Stomach smooth muscle (tissue), 2 donors: Measurements from ENCODE around the gene RASSF8.

ENCODE experiments used
- H3K27ac ChIP-seq: one replicate; pipeline ENCODE4 v1.7.0; 2013; ENCODE audit warnings: mild to moderate bottlenecking, low read length, inconsistent platforms
- H3K27me3 ChIP-seq, 2 donors: one replicate each; pipeline ENCODE4 v1.7.0; 2013; ENCODE audit warnings: low read length in 2 of 2; ENCODE audit not compliant: insufficient read depth in 2 of 2, control insufficient read depth in 1 of 2
- H3K36me3 ChIP-seq, 2 donors: one replicate each; pipeline ENCODE4 v1.7.0; 2013; ENCODE audit warnings: low read length in 2 of 2; ENCODE audit not compliant: control insufficient read depth in 2 of 2, insufficient read depth in 2 of 2
- H3K4me1 ChIP-seq: one replicate; pipeline ENCODE4 v1.7.0; 2013; ENCODE audit warnings: low read length; ENCODE audit not compliant: control insufficient read depth, insufficient read depth
- H3K4me3 ChIP-seq, 2 donors: one replicate each; pipeline ENCODE4 v1.7.0; 2013; ENCODE audit warnings: low read length in 2 of 2
- H3K9ac ChIP-seq, 2 donors: one replicate each; pipeline ENCODE4 v1.7.0; 2013; ENCODE audit warnings: low read length in 2 of 2, mild to moderate bottlenecking in 1 of 2
- H3K9me3 ChIP-seq, 2 donors: one replicate each; pipeline ENCODE4 v1.7.0; 2013; ENCODE audit warnings: low read length in 2 of 2; ENCODE audit not compliant: control insufficient read depth in 2 of 2
- donor health status: healthy.
- donor health status: Pancreatic carcinoma.

The RASSF8 gene

GRCh38 chr12:25938581-25938980 lies 19.9 kb upstream of the RASSF8 start:
- H3K27ac ChIP-seq: no peak overlapping the region
- H3K27me3 ChIP-seq: no peaks in the 10 kb centered on the region
- H3K4me3 ChIP-seq: no peak overlapping the region
- H3K36me3 ChIP-seq: no peaks in the 10 kb centered on the region
- H3K9ac ChIP-seq: no peak overlapping the region
- H3K4me1 ChIP-seq: no peaks in the 10 kb centered on the region
- H3K9me3 ChIP-seq: no peaks in the 10 kb centered on the region

GRCh38 chr12:25939606-25940005 lies 18.9 kb upstream of the RASSF8 start:
- Histone ChIP-seq H3K27ac (no peak overlapping the region), H3K9me3 (no peaks in the 10 kb centered on the region), H3K4me1 (no peaks in the 10 kb centered on the region), H3K36me3 (no peaks in the 10 kb centered on the region), H3K9ac (no peak overlapping the region), H3K4me3 (no peak overlapping the region), H3K27me3 (no peaks in the 10 kb centered on the region)

DNA sequence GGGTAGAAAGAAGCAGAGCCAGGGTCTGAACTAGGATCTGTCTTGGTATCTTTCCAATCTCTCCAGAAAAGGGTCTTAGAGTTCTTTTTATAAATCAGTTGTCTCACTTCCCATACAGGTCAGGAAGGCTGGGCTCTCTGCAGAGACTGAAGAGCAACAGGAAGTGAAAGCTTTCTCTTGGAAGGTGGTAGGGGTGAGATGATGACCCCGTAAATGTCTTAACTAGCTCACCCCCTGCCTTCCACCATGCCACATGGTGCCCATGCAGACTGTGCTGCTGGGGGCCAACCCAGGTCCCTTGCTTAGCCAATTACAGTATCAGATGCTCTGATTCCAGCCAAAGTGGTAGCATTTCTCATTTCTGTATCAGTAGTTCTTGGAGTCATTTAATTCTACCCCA lies 17.6 kb upstream of the RASSF8 start:
- no peaks in the 10 kb centered on the region for H3K4me1 ChIP-seq
- no peak overlapping the region for H3K27ac ChIP-seq
- peaks cover 0 to 4% of the 10 kb centered on the region in 2 donors for H3K36me3 ChIP-seq
- no peaks in the 10 kb centered on the region for H3K27me3 ChIP-seq
- H3K9ac ChIP-seq: no peak overlapping the region
- no peak overlapping the region for H3K4me3 ChIP-seq
- H3K9me3 ChIP-seq: no peaks in the 10 kb centered on the region

- Histone ChIP-seq H3K27ac (no peak overlapping the region), H3K4me1 (no peaks in the 10 kb centered on the region), H3K9me3 (no peaks in the 10 kb centered on the region), H3K9ac (no peak overlapping the region), H3K36me3 (peaks cover 0 to 4% of the 10 kb centered on the region in 2 donors), H3K27me3 (no peaks in the 10 kb centered on the region), H3K4me3 (no peak overlapping the region)
Measured at GRCh38 chr12:25942709-25943108, 15.8 kb upstream of the RASSF8 start.

DNA sequence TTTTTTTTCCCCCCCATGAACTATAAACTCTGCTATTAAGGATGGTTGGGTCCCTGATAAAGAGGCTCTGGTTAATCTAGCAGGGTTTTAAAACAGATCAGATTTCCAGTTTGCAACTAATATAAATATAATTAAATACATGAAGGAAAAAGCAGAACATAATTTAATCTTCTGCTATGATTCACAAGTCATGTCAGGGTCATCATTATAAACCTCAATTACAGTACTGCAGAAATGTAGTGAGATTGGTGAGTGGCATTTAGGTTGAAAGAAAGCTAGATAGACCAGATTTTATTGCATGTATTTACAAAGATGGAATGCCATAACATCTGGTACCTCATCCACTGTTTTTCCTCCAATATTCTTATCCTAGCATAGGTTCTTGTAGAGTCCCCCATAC lies 14.5 kb upstream of the RASSF8 start:
- H3K27ac ChIP-seq: no peak overlapping the region
- H3K9ac ChIP-seq: no peak overlapping the region
- H3K4me1 ChIP-seq: no peaks in the 10 kb centered on the region
- H3K9me3 ChIP-seq: no peaks in the 10 kb centered on the region
- H3K4me3 ChIP-seq: no peak overlapping the region
- H3K27me3 ChIP-seq: no peaks in the 10 kb centered on the region
- peaks cover 0 to 4% of the 10 kb centered on the region in 2 donors for H3K36me3 ChIP-seq

DNA sequence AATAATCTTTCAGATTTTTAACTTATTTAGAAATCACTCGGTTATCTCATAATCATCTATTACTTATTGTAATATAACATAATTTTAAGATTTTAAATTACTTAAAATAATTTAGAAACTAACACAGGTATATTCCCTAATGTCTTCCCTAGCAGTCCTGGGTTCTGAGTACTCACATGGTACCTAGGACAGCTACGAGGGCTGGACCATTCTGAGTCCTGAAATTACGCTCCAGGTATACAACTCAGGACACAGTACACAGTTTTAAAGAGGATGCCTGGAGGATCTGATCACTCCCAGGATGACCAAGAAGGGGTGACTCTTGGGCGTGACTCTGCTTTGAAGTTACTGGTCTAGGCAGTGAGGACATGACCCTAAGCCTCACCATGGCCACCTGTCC lies 9.1 kb upstream of the RASSF8 start:
- Histone ChIP-seq H3K4me3 (no peak overlapping the region), H3K27me3 (no peaks in the 10 kb centered on the region), H3K27ac (no peak overlapping the region), H3K9ac (no peak overlapping the region), H3K4me1 (no peaks in the 10 kb centered on the region), H3K9me3 (no peaks in the 10 kb centered on the region), H3K36me3 (peaks cover 2 to 4% of the 10 kb centered on the region in 2 donors)

DNA sequence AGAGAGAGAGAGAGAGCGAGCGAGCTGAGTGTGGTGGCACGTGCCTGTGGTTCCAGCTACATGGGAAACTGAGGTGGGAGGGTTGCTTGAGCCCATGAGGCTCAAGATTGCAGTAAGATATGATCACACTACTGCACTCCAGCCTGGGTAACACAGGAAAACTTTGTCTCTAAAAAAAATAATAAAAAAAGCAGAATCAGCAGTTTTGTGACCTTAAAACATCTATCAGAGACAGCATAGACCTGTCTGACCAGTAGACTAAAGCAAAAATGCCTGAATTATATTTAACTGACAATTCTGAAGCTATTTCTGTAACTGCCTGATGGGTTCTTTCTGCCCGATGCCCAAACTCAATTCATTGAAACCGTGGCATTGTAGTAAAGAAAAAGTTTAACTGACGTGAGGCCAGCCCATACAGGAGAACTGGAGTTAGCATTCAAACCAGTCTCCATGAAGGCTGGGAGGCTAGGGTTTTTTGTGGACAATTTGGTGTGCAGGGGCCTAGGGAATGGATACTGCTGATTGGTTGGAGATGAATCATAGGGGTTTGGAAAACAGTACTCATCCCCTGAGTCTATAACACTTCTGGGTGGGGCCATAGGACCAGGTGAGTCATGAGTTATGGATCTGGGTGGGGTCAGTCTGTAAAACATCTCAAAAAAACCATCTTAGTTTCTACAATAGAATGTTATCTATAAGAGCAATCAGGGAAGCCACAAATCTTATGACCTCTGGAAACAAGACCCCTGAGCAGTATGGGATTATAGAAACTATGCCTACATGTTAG lies 8.0 kb upstream of the RASSF8 start:
- H3K27me3 ChIP-seq: no peaks in the 10 kb centered on the region
- H3K4me1 ChIP-seq: no peaks in the 10 kb centered on the region
- peaks cover 2 to 4% of the 10 kb centered on the region in 2 donors for H3K36me3 ChIP-seq
- no peak overlapping the region for H3K27ac ChIP-seq
- H3K9ac ChIP-seq: no peak overlapping the region
- no peaks in the 10 kb centered on the region for H3K9me3 ChIP-seq
- no peak overlapping the region for H3K4me3 ChIP-seq

DNA sequence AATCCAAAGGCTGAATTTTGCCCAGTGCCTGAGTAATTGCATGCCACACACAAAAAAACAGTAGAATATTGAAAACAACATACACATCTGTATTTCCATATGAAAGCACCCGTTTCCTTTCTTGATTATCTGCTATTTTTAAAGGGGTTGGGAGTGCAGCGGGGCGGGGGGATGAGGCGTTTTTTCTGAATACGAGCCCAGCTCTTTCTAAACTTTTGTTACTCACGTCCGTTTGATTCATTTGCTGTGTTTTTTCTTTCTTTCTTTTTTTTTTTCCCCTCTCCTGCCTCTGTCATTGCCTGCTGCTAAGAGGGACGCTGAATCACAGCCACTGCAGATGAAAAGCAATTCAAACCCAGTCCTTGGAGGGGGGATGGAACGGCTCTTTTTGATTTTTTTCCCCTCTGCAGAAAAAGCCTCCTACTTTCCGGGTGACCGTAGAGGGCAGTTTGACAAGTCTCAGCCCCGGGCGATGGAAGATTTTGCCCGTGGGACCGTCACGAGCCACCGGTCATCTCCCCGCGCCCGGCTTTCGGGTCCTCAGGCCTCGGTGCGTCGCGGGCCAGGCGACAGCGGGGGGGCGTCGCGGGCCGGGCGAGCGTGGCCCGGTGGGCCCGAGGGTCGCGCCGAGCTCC lies 572 bp upstream of the RASSF8 start:
- peak overlapping the region; percentile 76 to 86 for H3K4me3 ChIP-seq
- peak overlapping the region; percentile 74 to 82 for H3K9ac ChIP-seq
- peaks cover 17% of the 10 kb centered on the region for H3K4me1 ChIP-seq
- H3K27me3 ChIP-seq: no peaks in the 10 kb centered on the region
- H3K36me3 ChIP-seq: no peaks in the 10 kb centered on the region
- no peaks in the 10 kb centered on the region for H3K9me3 ChIP-seq
- peak overlapping the region; percentile 86 for H3K27ac ChIP-seq

DNA sequence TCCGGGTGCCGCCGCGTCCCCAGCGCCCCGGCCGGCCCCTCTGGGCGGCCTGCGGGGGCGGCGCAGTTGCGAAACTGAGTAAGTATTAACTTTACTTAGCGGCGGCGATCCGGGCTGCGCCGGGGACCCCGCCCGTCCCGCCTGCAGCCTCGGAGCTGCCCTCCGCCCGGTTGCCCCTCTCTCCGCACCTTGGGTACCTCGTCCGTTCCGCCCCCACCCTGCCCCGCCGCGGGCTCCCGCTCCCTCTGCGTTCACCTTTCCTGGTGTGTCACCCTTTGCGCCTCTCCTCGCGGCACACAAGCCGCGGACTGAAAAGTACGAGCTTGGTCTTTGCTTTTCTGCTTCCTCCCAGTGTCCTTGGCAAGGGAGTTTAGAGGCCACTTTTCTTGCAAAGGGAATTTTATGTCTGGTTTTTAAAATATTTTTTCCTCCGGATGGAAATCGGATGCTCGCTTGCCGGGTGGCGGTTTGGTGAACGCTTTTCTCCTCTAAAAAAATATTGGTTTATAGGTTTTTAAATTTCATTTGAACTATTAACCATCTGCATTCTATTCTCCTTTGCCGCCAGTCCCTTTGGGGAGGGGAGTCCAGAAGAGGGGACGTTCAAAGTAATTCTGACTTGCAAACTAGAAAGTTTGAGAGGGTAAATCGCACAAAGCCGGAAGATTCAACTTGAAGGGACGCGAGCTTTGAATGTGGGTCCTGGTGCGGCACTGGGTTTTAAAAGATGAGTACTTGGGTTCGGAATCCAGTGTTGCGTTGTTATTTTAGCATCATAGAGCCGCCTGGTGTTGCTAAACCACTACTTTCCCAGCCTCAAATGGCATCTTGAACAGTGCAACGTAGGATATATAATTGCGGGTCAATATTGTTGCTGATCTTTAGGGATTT lies 834 bp downstream of the RASSF8 start:
- H3K4me3 ChIP-seq: peak overlapping the region; percentile 87 to 88
- H3K9me3 ChIP-seq: no peaks in the 10 kb centered on the region
- H3K9ac ChIP-seq: peak overlapping the region; percentile 86 to 94
- H3K36me3 ChIP-seq: no peaks in the 10 kb centered on the region
- peak overlapping the region; percentile 78 for H3K27ac ChIP-seq
- no peaks in the 10 kb centered on the region for H3K27me3 ChIP-seq
- H3K4me1 ChIP-seq: peaks cover 26% of the 10 kb centered on the region

GRCh38 chr12:25960143-25960542 lies 1.7 kb downstream of the RASSF8 start:
- Histone ChIP-seq H3K9me3 (no peaks in the 10 kb centered on the region), H3K4me3 (peak overlapping the region; percentile 87 to 88), H3K27ac (peak overlapping the region; percentile 78), H3K36me3 (no peaks in the 10 kb centered on the region), H3K27me3 (no peaks in the 10 kb centered on the region), H3K4me1 (peaks cover 26% of the 10 kb centered on the region), H3K9ac (peak overlapping the region; percentile 86 to 94)
